Stimulated activated CD8-positive, alpha-beta memory T cell treated with anti-CD3 and anti-CD28 coated beads, Interleukin-7, amount 100 ng/mL, for 48 hours (primary cell): ENCODE measurements around the gene EMC8.
"Not testable (repeated sequence)": the region's sequence is repeated elsewhere in the genome, so short reads cannot be mapped to it uniquely, and the experiment has no call there.

Experiments used
- DNase-seq, 2 donors: peaks; one replicate each; pipeline ENCODE4 v3.0.0-alpha.2; 2020; ENCODE audit warnings: low read depth in 1 of 2; ENCODE audit errors: extremely low read depth in 1 of 2

EMC8 gene

DNA sequence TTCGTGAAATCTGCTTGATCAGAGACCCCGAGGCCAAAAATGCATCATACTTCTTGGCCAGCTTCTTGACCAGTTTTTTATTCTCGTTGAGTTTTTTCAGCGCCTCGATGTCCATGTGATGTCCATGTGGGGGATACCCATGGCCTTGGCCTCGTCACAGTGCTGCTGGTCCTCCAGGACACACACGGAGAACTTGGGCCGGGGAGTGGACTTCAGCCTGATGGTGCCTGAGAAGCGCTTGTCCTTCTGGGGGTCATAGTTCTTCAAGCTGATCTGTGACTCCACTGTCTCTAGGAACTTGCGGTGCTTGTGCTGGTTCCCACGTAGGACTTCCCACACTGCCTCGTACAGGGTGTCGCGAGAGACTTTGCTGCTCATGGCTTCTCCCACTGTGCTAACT is 16.8 kb upstream of the EMC8 start:
- no peak for DNase-seq

DNA sequence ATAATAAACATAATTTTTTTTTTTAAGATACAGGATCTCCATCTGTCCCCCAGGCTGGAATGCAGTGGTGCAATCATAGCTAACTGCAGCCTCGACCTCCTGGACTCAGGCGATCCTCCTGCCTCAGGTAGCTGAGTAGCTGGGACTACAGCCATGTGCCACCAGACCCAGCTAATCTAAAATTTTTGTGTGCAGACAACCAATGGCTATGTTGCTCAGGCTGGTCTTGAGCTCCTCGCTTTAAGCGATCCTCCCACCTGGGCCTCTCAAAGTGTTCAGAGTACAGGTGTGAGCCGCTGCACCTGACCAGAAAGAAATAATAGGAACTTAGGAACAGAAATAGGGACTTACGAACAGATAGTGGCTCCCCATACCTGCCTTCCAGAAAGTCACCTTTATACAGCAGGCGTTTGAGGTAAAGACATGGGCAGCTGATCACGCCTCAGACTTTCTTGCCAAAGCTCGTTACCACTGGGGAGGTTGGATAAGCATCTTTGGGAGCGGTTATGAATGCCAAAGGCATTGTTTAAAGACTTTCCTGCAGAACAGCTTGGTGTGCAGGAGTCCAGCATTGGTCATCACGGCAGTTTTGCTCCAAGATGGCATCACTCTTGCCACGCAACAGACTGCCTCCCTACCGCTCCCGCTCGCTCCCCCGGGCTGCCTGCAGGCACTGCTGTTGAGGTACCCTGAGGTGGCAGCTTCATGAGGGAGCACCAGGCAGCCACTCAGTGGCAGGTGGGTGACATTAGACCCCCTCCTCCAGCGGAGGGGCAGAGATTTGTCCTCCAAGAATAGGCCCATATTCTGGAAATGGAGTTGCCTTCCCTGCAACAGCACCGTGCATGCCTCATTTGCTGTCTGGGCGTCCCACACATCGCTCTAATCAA is 13.7 kb upstream of the EMC8 start:
- DNase-seq: no peak

DNA sequence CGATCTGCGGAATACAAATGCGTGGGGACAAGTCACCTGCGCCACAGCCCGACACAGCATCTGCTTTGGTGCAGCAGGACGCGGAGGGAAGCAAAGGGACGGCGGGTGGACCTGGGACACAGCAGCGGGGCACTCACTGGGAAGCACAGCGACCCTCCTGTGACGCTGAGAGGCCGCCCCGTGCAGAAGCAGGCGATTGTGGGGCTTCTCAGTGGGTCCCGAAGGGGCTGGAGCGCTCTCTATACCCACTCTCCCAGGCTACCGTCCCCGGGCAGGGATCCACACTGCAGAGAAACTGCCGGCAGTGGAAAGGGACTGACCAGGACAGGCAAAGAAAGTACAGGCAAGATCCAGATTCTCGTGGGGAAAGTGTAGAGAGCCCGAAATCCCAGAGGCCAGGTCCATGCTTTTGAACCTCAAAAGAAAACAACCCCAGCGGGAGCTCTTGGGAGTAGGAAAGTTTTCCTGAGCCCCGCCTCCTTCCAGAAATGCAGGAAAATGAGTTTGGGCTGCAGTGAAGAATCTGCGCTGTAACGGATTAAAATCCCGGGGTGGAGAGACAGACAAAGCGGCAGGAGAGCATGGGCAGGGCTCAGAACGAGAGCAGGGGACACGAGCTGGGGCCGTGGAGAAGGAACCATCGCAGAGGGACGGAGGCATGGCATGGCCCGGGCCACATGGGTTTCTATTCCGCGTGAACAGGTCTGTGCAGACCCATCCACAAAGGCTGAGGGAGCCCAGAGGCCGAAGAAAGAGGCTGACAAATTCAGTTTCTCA is 12.9 kb upstream of the EMC8 start:
- no peak for DNase-seq

DNA sequence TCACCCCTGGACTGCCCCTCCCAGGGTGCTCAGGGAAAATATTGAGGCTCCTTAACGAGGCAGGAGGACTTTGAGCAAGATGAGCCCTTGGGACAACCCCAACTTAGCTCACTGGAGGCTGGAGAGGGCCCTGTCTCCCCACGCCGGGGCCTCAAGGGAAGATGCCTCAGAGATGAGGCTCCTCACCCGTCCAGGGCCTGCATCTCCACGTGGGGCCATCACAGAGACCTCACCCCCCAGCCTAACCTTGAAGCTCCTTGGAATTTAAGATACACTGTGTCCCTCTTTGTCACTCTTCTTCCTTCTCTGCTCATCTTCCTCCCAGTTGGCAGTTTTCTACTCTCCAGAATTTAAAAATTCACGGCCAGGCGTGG is 11.4 kb upstream of the EMC8 start:
- no peak for DNase-seq

DNA sequence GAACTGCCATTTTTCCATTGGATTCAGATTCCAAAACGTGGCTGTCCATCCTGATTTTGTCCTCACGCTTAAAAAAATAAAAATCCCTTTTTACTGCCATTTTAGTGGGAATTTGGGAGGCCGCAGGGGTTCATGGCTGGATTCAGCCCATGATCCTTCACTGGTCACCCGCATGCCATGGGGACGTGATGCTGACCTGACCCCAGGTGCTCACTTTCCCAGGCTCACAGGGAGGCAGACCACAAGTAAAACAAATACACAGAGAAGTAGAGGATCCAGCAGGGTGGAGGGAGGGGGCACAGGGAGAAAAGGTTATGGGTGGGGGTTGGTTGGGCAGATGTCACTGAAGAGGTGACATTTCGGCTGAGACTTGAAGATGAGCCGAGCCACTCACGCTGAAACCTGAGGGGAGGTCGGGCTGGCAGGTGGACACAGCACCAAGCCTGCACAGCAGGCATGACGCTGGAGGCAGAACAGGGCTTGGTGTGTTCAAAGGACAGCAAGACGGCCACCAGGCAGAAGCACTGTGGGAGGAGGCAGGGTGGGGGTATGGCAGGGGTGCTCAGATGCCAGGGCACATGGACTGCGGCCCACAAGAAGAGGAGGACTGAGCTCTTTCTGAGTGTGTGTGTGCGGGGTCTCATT is 10.9 kb upstream of the EMC8 start:
- DNase-seq: no peak

DNA sequence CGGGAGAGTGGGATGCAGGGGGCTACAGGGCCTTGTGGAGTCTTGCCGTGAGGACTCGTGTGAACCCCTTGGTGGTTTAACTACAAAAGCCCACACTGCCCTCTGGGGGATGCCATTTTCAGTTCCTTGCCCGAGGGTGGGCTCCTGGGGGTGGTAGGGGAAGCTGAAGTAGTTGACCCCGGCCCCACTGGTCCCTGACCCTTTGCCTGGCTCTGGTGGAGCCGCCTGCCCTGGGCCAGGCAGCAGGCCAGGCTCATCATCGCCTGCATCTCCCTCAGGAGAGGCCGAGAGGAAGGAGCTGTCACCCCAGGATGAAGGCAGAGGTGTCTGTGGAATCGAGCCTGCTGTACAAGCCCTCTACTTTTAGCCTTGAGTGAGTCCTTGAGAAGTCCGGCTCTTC is 10.3 kb upstream of the EMC8 start:
- no peak for DNase-seq

DNA sequence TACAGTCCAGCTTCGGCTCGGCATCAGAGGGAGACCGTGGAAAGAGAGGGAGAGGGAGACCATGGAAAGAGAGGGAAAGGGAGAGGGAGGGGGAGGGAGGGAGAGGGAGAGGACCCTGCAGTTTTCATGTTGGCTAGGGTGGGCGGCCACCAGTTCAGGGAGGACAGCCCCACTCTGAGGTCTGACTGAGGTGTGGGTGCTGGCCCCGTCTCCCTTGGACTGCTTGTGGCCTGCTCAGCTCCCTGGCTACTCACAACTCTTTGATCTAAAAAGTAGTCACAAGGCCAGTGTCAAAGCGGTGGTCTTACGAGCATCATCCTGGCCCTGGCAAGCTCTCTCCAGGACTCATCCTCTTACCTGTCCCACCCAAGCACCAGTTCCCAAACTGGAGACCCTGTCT is 9.6 kb upstream of the EMC8 start:
- no peak for DNase-seq

DNA sequence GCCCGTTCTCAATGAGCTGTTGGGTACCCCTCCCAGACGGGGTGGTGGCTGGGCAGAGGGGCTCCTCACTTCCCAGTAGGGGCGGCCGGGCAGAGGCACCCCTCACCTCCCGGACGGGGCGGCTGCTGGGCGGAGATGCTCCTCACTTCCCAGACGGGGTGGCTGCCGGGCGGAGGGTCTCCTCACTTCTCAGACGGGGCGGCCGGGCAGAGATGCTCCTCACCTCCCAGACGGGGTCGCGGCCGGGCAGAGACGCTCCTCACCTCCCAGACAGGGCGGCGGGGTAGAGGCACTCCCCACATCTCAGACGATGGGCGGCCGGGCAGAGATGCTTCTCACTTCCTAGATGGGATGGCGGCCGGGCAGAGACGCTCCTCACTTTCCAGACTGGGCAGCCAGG is 8.8 kb upstream of the EMC8 start:
- DNase-seq: not testable (repeated sequence)

DNA sequence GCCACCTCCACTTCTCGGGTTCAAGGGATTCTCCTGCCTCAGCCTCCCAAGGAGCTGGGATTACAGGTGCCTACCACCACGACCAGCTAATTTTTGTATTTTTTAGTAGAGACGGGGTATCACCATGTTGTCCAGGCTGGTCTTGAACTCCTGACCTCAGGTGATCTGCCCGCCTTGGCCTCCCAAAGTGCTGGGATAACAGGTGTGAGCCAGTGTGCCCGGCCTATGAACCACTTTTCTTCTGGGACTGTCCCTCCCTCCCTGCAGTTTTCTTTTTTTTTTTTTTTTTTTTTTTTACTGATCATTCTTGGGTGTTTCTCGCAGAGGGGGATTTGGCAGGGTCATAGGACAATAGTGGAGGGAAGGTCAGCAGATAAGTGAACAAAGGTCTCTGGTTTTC is 8.0 kb upstream of the EMC8 start:
- not testable (repeated sequence) for DNase-seq

DNA sequence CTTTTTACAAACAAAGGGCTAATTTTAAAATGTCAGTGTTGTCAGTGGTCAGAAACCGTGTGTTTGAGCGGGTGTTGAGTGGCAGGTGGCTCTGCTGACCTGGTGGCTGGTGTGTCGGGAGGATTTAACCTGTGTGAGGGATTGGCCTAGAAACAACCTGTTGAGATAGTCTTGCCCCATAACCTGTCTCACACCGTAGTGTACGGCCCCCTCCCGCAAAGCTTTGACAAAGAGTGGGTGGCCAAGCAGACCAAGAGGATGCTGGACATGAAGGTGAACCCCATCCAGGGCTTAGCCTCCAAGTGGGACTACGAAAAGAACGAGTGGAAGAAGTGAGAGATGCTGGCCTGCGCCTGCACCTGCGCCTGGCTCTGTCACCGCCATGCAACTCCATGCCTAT is 7.2 kb upstream of the EMC8 start:
- DNase-seq: no peak

DNA sequence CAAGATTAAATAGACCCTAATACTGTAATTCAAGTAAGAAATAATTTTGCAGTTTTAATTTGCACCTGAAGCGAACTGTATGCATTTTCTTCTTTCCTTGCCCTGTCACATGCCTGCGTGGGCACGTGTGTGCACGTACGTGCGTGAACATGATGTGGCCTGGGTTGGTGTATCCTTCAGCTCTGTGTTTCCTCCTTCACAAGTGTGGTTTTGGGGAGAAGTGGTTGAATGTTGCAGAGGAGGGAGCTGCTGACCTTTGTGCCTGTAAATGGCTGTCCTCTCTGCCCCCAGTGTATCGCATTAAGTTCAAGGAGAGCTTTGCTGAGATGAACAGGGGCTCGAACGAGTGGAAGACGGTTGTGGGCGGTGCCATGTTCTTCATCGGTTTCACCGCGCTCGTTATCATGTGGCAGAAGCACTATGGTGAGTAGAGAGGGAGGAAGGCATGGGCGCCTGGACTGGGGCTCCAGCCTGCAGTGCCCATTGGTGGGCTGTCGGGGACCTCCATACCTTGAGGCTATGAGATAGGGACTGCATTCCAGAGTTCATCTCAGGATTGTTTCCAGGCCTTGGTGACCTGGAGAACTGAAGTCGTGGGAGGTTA is 6.2 kb upstream of the EMC8 start:
- DNase-seq: no peak

DNA sequence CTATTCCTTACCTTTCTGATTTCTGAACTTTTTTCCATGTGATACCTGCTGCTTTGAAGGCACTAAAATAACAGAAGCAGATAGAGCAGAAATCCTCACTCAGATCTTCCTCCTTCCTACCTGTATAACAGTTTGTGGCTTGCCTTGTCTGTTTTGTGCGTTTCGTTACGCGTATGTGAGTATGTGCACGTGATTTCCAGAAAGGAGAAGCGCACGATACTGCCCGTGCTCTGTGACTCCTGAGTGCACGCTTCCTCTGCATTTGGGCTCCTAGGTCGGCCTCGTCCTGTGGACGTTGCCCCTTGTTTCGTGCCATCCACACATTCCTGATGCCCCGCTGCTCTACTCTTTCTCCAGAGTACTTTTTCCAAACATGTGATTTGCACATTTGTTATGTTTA is 4.2 kb upstream of the EMC8 start:
- no peak for DNase-seq

DNA sequence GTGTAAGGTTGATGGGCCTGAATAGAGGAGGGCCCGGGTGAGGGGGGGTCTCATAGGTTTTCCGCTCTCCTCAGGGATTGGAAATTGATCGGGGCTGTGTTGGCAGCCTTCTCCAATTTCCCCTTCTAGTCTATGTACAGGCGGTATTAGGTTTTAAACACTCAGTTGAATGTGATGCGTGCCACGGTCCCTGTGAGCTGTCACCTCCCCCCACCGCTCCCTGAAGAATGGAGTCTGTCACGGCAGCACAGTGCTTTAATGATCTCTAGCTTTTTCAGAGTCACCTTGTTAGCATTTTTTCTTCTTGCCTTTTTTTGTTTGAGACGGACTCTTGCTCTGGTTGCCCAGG is 951 bp upstream of the EMC8 start:
- DNase-seq: no peak

DNA sequence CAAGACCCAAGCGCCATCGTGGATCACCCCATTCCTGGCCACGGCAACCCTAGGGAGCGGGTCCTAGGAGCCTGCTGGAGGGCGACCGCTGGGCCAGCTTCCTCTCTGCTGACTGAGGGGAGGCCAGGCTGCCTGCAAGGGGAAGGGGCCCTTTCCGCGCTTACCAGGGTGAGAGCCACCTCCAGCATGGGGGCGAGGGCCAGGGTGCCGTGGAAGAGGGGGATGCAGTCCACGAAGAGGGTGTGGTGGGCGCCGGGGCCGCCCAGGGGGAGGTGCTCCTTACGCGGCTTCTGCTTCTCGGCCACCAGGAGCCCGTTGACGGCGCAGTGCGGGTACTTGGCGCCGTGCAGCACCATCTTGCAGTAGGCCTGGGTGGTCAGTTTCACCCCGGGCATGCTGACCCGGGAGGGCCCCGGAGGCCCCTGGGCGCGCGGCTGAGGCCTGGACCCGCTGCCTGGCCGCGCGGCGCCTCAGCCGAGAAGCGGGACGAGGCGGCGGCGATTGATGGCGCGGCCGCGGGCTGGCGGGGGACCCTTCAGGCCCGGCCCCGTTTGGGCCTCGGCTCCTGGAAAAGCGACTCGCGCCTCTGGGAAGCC is 345 bp downstream of the EMC8 start:
- peak in 1 of 2 donors; percentile 11 for DNase-seq

DNA sequence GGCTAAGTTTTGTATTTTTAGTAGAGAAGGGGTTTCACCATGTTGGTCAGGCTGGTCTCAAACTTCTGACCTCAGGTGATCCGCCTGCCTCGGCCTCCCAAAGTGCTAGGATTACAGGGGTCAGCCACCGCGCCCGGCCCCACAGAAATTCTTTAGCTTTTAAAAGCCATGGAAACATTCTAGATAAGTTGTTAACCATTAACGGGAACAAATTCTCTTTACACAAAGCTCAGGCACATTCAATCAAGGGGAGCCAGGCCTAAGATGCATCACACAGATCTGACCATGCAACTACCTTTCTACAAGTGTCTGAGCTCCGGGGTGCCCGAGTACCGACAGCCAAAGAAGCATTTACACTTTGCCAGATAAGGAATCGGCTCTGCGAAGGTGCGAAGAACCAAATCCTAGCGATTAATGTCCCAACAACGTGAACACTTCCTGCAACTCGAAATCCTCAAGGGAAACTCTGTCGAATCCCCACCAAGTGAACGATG is 1.0 kb downstream of the EMC8 start:
- DNase-seq: no peak

DNA sequence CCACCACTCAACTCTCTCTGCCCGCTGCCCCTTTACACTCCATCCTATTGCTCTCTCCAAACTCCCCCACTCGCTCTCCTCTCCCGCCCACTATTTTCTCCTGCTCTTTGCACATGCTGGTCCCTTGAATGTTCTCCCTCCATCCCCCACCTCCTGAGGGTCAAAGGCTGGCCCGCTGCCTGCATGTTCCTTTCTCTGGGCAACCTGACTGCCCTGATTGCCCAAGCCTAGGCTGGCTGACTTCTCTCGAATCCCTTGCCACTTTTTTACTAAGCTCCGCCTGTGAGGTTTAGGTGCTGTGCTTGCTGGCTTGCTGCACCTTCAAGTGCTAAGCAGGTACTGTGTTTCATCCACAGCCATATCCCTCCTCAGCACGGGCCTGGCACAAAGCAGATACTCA is 2.7 kb downstream of the EMC8 start:
- DNase-seq: no peak

DNA sequence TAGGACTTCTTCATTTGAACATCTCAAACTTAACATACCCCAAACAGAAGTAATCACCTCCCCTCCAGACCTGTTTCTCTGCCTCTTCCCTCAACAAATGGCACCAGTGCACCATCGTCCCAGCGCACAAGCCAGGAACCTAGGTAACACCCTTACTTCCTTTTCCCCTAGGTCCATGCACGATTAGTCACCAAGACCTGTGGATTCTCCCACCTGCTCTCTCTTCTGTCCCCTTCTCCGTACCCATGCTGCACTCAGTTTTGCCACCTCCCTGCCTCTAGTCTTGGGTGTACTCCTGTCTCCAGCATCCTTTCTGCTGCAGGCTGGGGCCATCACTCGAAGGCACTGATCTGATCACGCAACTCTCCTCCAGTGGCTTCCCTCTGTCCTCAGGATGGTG is 3.2 kb downstream of the EMC8 start:
- no peak for DNase-seq

DNA sequence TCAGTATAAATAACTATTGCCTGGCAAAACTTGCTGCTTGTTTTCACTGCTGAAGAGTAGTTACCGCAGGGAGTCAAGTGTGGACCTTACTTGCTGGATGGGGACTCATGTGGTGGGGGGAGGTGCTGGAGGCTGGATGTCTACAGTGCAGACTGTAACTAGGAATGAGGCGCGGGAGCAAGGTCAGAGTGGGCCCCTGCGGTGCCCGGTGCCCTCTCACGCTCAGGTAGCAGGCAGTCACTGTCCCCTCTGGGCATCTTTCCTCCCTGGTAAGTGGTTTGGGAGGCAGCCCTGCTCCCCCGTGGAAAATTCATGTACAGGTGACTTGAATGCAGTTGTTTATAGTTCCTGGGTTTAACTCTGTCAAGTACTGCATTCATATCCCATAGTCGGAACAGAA is 4.6 kb downstream of the EMC8 start:
- no peak for DNase-seq

DNA sequence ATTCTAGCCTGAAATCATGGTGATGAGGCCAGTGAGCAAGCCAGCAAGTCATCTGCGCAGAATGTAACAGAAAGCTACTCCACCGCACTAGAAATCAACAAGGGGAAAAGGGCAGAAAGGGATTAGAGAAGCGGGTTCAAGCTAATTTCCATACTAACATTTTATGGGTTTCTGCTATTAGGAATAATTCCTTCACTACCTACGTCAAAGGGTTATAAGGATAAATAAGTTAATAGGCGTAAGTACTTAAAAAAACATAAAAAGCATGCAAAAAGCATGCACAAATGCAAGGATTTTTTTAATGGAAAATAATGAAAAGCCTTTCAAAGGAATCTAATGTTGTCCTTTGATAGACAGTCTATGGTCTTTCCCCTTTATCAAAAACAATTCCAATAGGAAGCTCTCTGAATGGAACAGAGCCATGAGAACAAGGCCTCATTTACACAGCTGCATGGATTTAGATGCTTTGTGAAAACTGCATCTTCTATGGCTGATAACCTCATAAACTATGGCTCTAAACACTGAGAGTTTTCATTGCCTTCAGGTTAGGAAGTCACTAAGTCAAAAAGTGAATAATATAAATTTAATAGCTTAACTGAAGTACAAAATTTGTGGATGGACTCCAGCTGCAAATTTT is 5.6 kb downstream of the EMC8 start:
- no peak for DNase-seq

DNA sequence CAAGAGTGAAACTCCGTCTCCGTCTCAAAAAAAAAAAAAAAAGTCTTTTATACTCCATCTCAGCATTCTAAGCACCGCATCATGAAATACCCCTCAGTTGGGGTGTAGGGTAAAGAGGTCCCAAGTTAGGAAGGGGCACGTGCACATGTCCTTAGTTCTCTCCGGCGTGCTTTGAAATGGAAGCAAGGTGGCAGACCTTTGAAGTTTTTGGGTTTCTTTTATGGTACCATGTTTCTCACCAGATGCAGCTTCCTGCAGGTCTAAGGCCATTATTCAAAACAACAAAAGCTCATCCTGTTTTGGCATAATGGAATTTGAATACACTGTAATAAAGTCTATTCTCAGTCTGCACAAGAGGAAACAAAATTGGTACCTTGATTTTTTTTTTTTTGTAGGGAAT is 9.6 kb downstream of the EMC8 start:
- DNase-seq: no peak

DNA sequence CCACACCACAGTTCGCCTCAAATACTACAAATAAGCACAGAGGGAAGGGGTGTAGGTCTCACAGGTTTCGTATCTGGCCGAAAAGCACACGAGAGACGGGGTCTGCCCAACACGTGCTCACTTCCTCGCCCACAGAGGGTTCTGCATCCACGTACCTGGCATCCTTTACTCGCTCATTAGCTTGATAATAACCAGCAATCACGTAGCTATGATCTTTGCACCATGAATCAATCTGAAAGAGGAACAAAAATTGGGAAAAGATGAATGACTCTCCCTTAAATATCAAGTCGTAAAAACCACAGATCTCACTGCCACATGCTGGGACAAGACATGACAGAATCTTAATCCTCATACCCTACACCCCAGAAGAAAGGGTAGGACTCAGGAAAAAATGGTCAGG is 10.5 kb downstream of the EMC8 start:
- DNase-seq: no peak
